H1 (cell line): ENCODE data around the gene CYB5R3. TPM values are rescaled to one million over a fixed set of nuclear protein-coding genes. Genes with fewer than 3 reads are reported as not detected.

Source experiments
- CTCF ChIA-PET: fragments of 300-600 bp; sonication (Branson Sonifier 250); formaldehyde crosslinking; loops from one replicate; lab custom pipeline; 2021; ENCODE audit not compliant: partially characterized antibody; lab: Charles Lee
- POLR2A ChIA-PET: fragments of 300-600 bp; sonication (Branson Sonifier 250); formaldehyde crosslinking; loops from one replicate; lab custom pipeline; 2021; ENCODE audit warnings: inconsistent platforms; ENCODE audit not compliant: partially characterized antibody; lab: Charles Lee
- DNase-seq, 2 experiments: peaks; one replicate each; pipeline versions ENCODE4 v3.0.0 to v3.0.0-alpha.2; 2010 to 2022; ENCODE audit warnings: low spot score in 2 of 2, low read depth in 1 of 2, mixed read lengths in 1 of 2
- FAIRE-seq: peaks from 2 replicates; lab custom pipeline; 2011; peaks lifted over from hg19 to GRCh38; lab: Jason Lieb, UNC
- H2AFZ ChIP-seq: 2 replicates; pipeline ENCODE4 v1.8.1; 2012; ENCODE audit warnings: low read length, inconsistent platforms
- H2AK5ac ChIP-seq: 2 replicates; pipeline ENCODE4 v1.6.1; 2013; ENCODE audit warnings: low read depth, low read length
- H2BK120ac ChIP-seq: replicated peaks from 2 replicates; pipeline ENCODE3; 2013; ENCODE audit warnings: low read depth, low read length, inconsistent platforms
- H2BK12ac ChIP-seq: 2 replicates; pipeline ENCODE4 v1.6.1; 2013; ENCODE audit warnings: low read depth, low read length
- H2BK15ac ChIP-seq: 2 replicates; pipeline ENCODE4 v1.6.1; 2013; ENCODE audit warnings: low read length
- H2BK20ac ChIP-seq: 2 replicates; pipeline ENCODE4 v1.6.1; 2013; ENCODE audit warnings: low read length
- H2BK5ac ChIP-seq: 2 replicates; pipeline ENCODE4 v1.6.1; 2013; ENCODE audit warnings: low read depth, low read length
- H3K14ac ChIP-seq: 2 replicates; pipeline ENCODE4 v1.6.1; 2013; ENCODE audit warnings: inconsistent platforms; ENCODE audit not compliant: insufficient read length
- H3K18ac ChIP-seq: 2 replicates; pipeline ENCODE4 v1.6.1; 2013; ENCODE audit warnings: low read length; ENCODE audit errors: extremely low read depth
- H3K23ac ChIP-seq: 2 replicates; pipeline ENCODE4 v1.6.1; 2013; ENCODE audit warnings: inconsistent platforms; ENCODE audit not compliant: insufficient read length
- H3K23me2 ChIP-seq: 2 replicates; pipeline ENCODE4 v1.6.1; 2013; ENCODE audit warnings: low read depth, low read length
- H3K27ac ChIP-seq: 2 replicates; pipeline ENCODE4 v1.6.1; 2011; ENCODE audit warnings: low read depth, low read length, inconsistent platforms
- H3K27me3 ChIP-seq, 4 experiments: replicated peaks in 1 of 4; 1 replicate in 1 of 4; 2 replicates in 3 of 4; pipeline versions ENCODE4 v1.6.1 to v1.8.1; 2011 to 2013; ENCODE audit warnings: low read length in 3 of 4, mild to moderate bottlenecking in 3 of 4, inconsistent platforms in 2 of 4, mixed read lengths in 2 of 4, moderate library complexity in 1 of 4; ENCODE audit not compliant: control insufficient read depth in 3 of 4, insufficient read depth in 3 of 4; ENCODE audit errors: extremely low read depth in 1 of 4
- H3K36me3 ChIP-seq, 4 experiments: 2 replicates each; pipeline versions ENCODE4 v1.6.1 to v1.8.1; 2011 to 2013; ENCODE audit warnings: mild to moderate bottlenecking in 4 of 4, low read length in 3 of 4, moderate library complexity in 2 of 4, control low read depth in 1 of 4, inconsistent platforms in 1 of 4; ENCODE audit not compliant: insufficient read depth in 4 of 4, control insufficient read depth in 2 of 4
- H3K4ac ChIP-seq: replicated peaks from 2 replicates; pipeline ENCODE3; 2013; ENCODE audit warnings: low read length, low read depth, mixed read lengths, inconsistent platforms; ENCODE audit not compliant: insufficient read length
- H3K4me1 ChIP-seq, 4 experiments: replicated peaks in 1 of 4; 1 replicate in 1 of 4; 2 replicates in 3 of 4; pipeline versions ENCODE4 v1.6.1 to v1.8.1; 2011 to 2013; ENCODE audit warnings: low read length in 3 of 4, inconsistent platforms in 2 of 4, mixed read lengths in 1 of 4; ENCODE audit not compliant: insufficient read depth in 4 of 4, control insufficient read depth in 3 of 4
- H3K4me2 ChIP-seq, 2 experiments: 2 replicates each; pipeline versions ENCODE4 v1.6.1 to v1.8.1; 2011 to 2013; ENCODE audit warnings: low read depth in 2 of 2, low read length in 2 of 2, control low read depth in 1 of 2, inconsistent platforms in 1 of 2, mild to moderate bottlenecking in 1 of 2; ENCODE audit not compliant: insufficient read depth in 1 of 2
- H3K4me3 ChIP-seq, 4 experiments: fragments of 200-600, 300-600 bp in 1 of 4; sonication (generic), shearing (Covaris generic), sonication (Bioruptor Twin) in 1 of 4; 2 replicates each; pipeline versions ENCODE4 v1.5.1 to v1.8.1; 2011 to 2016; ENCODE audit warnings: low read length in 4 of 4, low read depth in 3 of 4, control low read depth in 2 of 4, inconsistent platforms in 2 of 4, mild to moderate bottlenecking in 2 of 4, mixed read lengths in 1 of 4, moderate library complexity in 1 of 4; ENCODE audit not compliant: insufficient read depth in 2 of 4; ENCODE audit errors: extremely low read depth in 1 of 4
- H3K56ac ChIP-seq: replicated peaks from 2 replicates; pipeline ENCODE3; 2013; ENCODE audit warnings: low read depth, mild to moderate bottlenecking, mixed read lengths, low read length, inconsistent platforms; ENCODE audit not compliant: insufficient read length
- H3K79me1 ChIP-seq: 2 replicates; pipeline ENCODE4 v1.6.1; 2013; ENCODE audit warnings: low read depth, low read length, control low read depth
- H3K79me2 ChIP-seq, 2 experiments: 2 replicates each; pipeline versions ENCODE4 v1.6.1 to v1.8.1; 2012 to 2013; ENCODE audit warnings: low read length in 2 of 2, mild to moderate bottlenecking in 2 of 2, inconsistent platforms in 1 of 2; ENCODE audit not compliant: insufficient read depth in 2 of 2, control insufficient read depth in 1 of 2
- H3K9ac ChIP-seq, 4 experiments: replicated peaks in 1 of 4; 1 replicate in 1 of 4; 2 replicates in 3 of 4; pipeline versions ENCODE4 v1.6.1 to v1.8.1; 2011 to 2013; ENCODE audit warnings: low read depth in 3 of 4, low read length in 3 of 4, control low read depth in 2 of 4, mild to moderate bottlenecking in 2 of 4, moderate library complexity in 2 of 4, inconsistent platforms in 1 of 4; ENCODE audit errors: extremely low read depth in 1 of 4
- H3K9me3 ChIP-seq, 2 experiments: 2 replicates each; pipeline versions ENCODE4 v1.6.1 to v1.8.1; 2012 to 2013; ENCODE audit warnings: mild to moderate bottlenecking in 2 of 2, moderate library complexity in 2 of 2, control low read depth in 1 of 2, inconsistent platforms in 1 of 2, low read depth in 1 of 2, low read length in 1 of 2, mixed read lengths in 1 of 2; ENCODE audit not compliant: insufficient read depth in 2 of 2
- H4K20me1 ChIP-seq, 2 experiments: replicated peaks in 1 of 2; 2 replicates each; pipeline versions ENCODE3 to v1.8.1; 2011 to 2013; ENCODE audit warnings: inconsistent platforms in 2 of 2, low read length in 2 of 2, mild to moderate bottlenecking in 1 of 2; ENCODE audit not compliant: insufficient read depth in 2 of 2, control insufficient read depth in 1 of 2
- H4K5ac ChIP-seq: 2 replicates; pipeline ENCODE4 v1.6.1; 2013; ENCODE audit warnings: low read length, low read depth, mixed read lengths, inconsistent platforms; ENCODE audit not compliant: insufficient read length
- H4K8ac ChIP-seq: 2 replicates; pipeline ENCODE4 v1.8.0; 2013; ENCODE audit warnings: mild to moderate bottlenecking, moderate library complexity, low read length, inconsistent platforms; ENCODE audit not compliant: insufficient read depth; ENCODE audit errors: extremely low read depth
- H4K91ac ChIP-seq: replicated peaks from 2 replicates; pipeline ENCODE3; 2013; ENCODE audit warnings: low read length, mixed read lengths, inconsistent platforms; ENCODE audit not compliant: insufficient read length
- CEBPB ChIP-seq: IDR thresholded peaks from 2 replicates; pipeline ENCODE4 v1.6.1; 2012; ENCODE audit warnings: low read depth, low read length
- CHD1 ChIP-seq: IDR thresholded peaks from 2 replicates; pipeline ENCODE4 v1.6.1; 2012; ENCODE audit warnings: low read depth, low read length, improper control_type of control experiment
- CREB1 ChIP-seq: IDR thresholded peaks from 2 replicates; pipeline ENCODE4 v1.6.1; 2012; ENCODE audit warnings: inconsistent platforms
- EGR1 ChIP-seq: IDR thresholded peaks from 2 replicates; pipeline ENCODE4 v1.6.1; 2011; ENCODE audit warnings: low read depth, low read length, borderline replicate concordance
- HDAC2 ChIP-seq, 2 experiments: fragments of 300-600 bp in 1 of 2; sonication (generic) in 1 of 2; IDR thresholded peaks; 2 replicates each; pipeline ENCODE4 v1.6.1; 2011 to 2012; ENCODE audit warnings: low read depth in 2 of 2, low read length in 2 of 2, mild to moderate bottlenecking in 2 of 2, moderate library complexity in 2 of 2, borderline replicate concordance in 1 of 2, inconsistent platforms in 1 of 2
- NRF1 ChIP-seq: IDR thresholded peaks from 2 replicates; pipeline ENCODE4 v1.6.1; 2011; ENCODE audit warnings: mild to moderate bottlenecking, low read depth, low read length, improper control_type of control experiment
- POLR2A ChIP-seq, 2 experiments: IDR thresholded peaks; 1 replicate in 1 of 2; 2 replicates in 1 of 2; pipeline ENCODE4 v1.6.1; 2011; ENCODE audit warnings: low read depth in 2 of 2, low read length in 2 of 2, mild to moderate bottlenecking in 2 of 2; ENCODE audit errors: control extremely low read depth in 1 of 2
- POLR2AphosphoS5 ChIP-seq: IDR thresholded peaks from 2 replicates; pipeline ENCODE4 v1.6.1; 2011; ENCODE audit warnings: low read depth, low read length
- RNF2 ChIP-seq: fragments of 200-900, 300-1000 bp; sonication (generic); IDR thresholded peaks from 2 replicates; pipeline ENCODE4 v1.7.1; 2016; ENCODE audit warnings: borderline replicate concordance, low read depth, mild to moderate bottlenecking, antibody characterized with exemption, low read length; ENCODE audit not compliant: poor library complexity, severe bottlenecking; ENCODE audit errors: missing control alignments
- SAP30 ChIP-seq: fragments of 300-600 bp; sonication (generic); IDR thresholded peaks from 2 replicates; pipeline ENCODE4 v1.7.1; 2012; ENCODE audit warnings: low read length, moderate library complexity, mild to moderate bottlenecking, inconsistent platforms; ENCODE audit not compliant: insufficient read depth, insufficient replicate concordance
- SIN3A ChIP-seq, 2 experiments: IDR thresholded peaks in 1 of 2; conservative IDR thresholded peaks in 1 of 2; 2 replicates each; pipeline ENCODE4 v1.6.1; 2011 to 2012; ENCODE audit warnings: low read length in 2 of 2, improper control_type of control experiment in 1 of 2, low read depth in 1 of 2, mild to moderate bottlenecking in 1 of 2
- SP4 ChIP-seq: IDR thresholded peaks from 2 replicates; pipeline ENCODE4 v1.6.1; 2012; ENCODE audit warnings: low read length, inconsistent platforms
- WGBS, 2 experiments: shearing (Covaris generic) in 1 of 2; methylation state at CpG; one replicate each; pipeline versions ENCODE4 v1.1.6 to v1.1.7; 2013 to 2015; ENCODE audit warnings: low lambda C conversion rate in 2 of 2, mixed read lengths in 2 of 2, inconsistent platforms in 1 of 2, low coverage in 1 of 2, missing lambda C conversion rate in 1 of 2; ENCODE audit not compliant: insufficient replicate concordance in 2 of 2, insufficient coverage in 1 of 2, insufficient read length in 1 of 2; ENCODE audit errors: extremely low coverage in 1 of 2, missing lambda C conversion rate in 1 of 2; 5-methylcytosine and 5-hydroxymethylcytosine counted together
- polyA plus RNA-seq, 7 experiments: library from polyadenylated mRNA; depleted of rRNA in 3 of 7; stranded (reverse) in 5 of 7; unstranded in 2 of 7; fragments of >200 nt in 5 of 7; fragments of 200-250 nt in 2 of 7; gene quantifications; 1 replicate in 5 of 7; 2 replicates in 1 of 7; 4 replicates in 1 of 7; pipeline versions ENCODE4 v1.2.1 to v1.2.3, GENCODE V29; 2011 to 2013; ENCODE audit warnings: missing spikeins in 2 of 7, mixed read lengths in 2 of 7
- total RNA-seq: library from RNA; stranded (reverse); fragmentation: NEBNext Ultra II Directional; extraction: Animal tissue kit (Norgen Biotek cat#: 25700); gene quantifications from 2 replicates; pipeline ENCODE4 v1.2.1, GENCODE V29; 2021

CYB5R3 gene
- total and polyA plus RNA-seq, 2 of the 8 experiments (the other 6 are each of a cell fraction or from before 2014, with no cell fraction given), result 75.3 to 113 TPM

DNA sequence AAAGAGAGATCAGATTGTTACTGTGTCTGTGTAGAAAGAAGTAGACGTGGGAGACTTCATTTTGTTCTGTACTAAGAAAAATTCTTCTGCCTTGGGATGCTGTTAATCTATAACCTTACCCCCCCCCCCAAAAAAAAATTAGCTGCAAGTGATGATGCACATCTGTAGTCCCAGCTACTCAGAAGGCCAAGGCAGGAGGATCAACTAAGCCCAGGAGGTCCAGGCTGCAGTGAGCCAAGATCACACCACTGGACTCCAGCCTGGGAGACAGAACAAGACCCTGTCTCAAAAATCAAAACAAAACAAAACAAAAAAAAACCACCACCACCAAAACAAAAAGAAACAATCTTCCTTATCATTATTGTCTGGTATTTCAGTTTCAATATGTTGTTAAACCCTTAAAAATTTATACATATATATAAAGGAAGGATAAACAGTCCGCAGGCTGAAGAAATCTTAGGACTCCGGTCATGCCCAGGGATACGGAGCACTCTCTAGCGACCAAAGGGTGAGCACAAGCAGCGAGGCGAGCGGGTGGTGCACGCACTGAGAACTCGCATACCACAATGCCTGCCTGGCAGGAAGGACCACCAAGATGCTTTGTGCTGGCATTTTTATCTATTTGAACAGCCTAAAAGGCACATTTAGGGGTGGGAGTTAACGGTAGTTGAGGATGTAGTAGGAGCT lies 40.9 kb downstream of the CYB5R3 start:
- peaks cover 24% of the 10 kb centered on the region for H3K79me1 ChIP-seq
- H3K23me2 ChIP-seq, result no peaks in the 10 kb centered on the region
- H3K56ac ChIP-seq, result no peak overlapping the region
- H3K79me2 ChIP-seq, result peaks cover 45 to 91% of the 10 kb centered on the region in 2 experiments
- no peak overlapping the region for H4K91ac ChIP-seq
- no peak overlapping the region for H2AFZ ChIP-seq
- no peak overlapping the region for H3K27ac ChIP-seq
- peaks cover 19 to 32% of the 10 kb centered on the region in 2 experiments for H4K20me1 ChIP-seq
- TF ChIP-seq POLR2AphosphoS5 (no peak), POLR2A (IDR thresholded peaks at IDR 0.05; ENCODE audit: control extremely low read depth in 1 of 2, low read depth in 2 of 2, low read length in 2 of 2) (no peak), CREB1 (no peak), CEBPB (no peak), HDAC2 (IDR thresholded peaks at IDR 0.05; ENCODE audit: borderline replicate concordance in 1 of 2, low read depth in 2 of 2, low read length in 2 of 2) (no peak), RNF2 (no peak), SIN3A (conservative IDR thresholded peaks at IDR 0.05 in 1 of 2, IDR thresholded peaks at IDR 0.05 in 1 of 2; ENCODE audit: low read depth in 1 of 2, low read length in 2 of 2) (no peak), SP4 (no peak), CHD1 (no peak), NRF1 (no peak), EGR1 (no peak), SAP30 (no peak)
- WGBS, 2 experiments, result 92% methylated on average over 10 of the region's 11 CpGs; no CpG with 5 or more reads in 1 of the 2 experiments
- no peak overlapping the region for H4K8ac ChIP-seq
- H3K4me2 ChIP-seq, result 0 out of 4 replicates have a peak overlapping the region, but pooled peaks of 1 of the 2 experiments have one; percentile 24
- H3K14ac ChIP-seq, result no peak overlapping the region
- DNase-seq (no peak), FAIRE-seq (no peak)
- no peak overlapping the region for H3K4ac ChIP-seq
- H4K5ac ChIP-seq, result no peak overlapping the region
- H3K36me3 ChIP-seq, result peaks cover 2 to 15% (median 10%) of the 10 kb centered on the region in 4 experiments; a peak in 6 of 8 replicates
- no peak overlapping the region for H2BK20ac ChIP-seq
- H3K4me1 ChIP-seq, result peaks cover 6 to 8% (median 7%) of the 10 kb centered on the region in 4 experiments
- ChIA-PET CTCF (interaction anchor here (0.6 to 3.4 kb wide), 5 partner anchors 12 to 818 kb away, joined by 3 to 19 read pairs (median 4); no protein-coding TSS in a partner anchor), POLR2A (interaction anchor here (0.7 to 13.9 kb wide), 9 partner anchors 10 to 47 kb away, joined by 3 to 399 read pairs (median 3); no protein-coding TSS in a partner anchor)
- no peaks in the 10 kb centered on the region for H3K27me3 ChIP-seq
- no peak overlapping the region for H3K4me3 ChIP-seq
- no peak overlapping the region for H3K23ac ChIP-seq
- no peak overlapping the region for H2BK5ac ChIP-seq
- H2BK15ac ChIP-seq, result no peak overlapping the region
- peak overlapping the region; percentile 40; the same call in 1 of the 2 replicates for H2AK5ac ChIP-seq
- H3K9me3 ChIP-seq, result peaks cover 0 to 5% of the 10 kb centered on the region in 2 experiments; a peak in 1 of 4 replicates
- no peak overlapping the region; a peak in 1 of 7 replicates for H3K9ac ChIP-seq
- H3K18ac ChIP-seq, result no peak overlapping the region
- no peak overlapping the region for H2BK12ac ChIP-seq
- H2BK120ac ChIP-seq, result no peak overlapping the region
